ENCODE measurements around the gene RNASEH1.

Gene RNASEH1

GRCh38 chr2:3539836-3540235 is 18.3 kb downstream of the RNASEH1 start:
- no peak overlapping the region for H3K4me3 ChIP-seq (ENCODE audit: low read depth, low read length)
- DNase-seq (ENCODE audit: low read depth): no peak
- TF ChIP-seq CTCF (IDR thresholded peaks at IDR 0.05; ENCODE audit: control insufficient read depth, extremely low read depth, insufficient read depth): no peak

- DNase-seq (ENCODE audit: low read depth): no peak
- no peak for TF ChIP-seq CTCF (IDR thresholded peaks at IDR 0.05; ENCODE audit: control insufficient read depth, extremely low read depth, insufficient read depth)
- H3K4me3 ChIP-seq (ENCODE audit: low read depth, low read length): no peak overlapping the region
Measured at GRCh38 chr2:3536682-3537632, 21.2 kb downstream of the RNASEH1 start.

DNA sequence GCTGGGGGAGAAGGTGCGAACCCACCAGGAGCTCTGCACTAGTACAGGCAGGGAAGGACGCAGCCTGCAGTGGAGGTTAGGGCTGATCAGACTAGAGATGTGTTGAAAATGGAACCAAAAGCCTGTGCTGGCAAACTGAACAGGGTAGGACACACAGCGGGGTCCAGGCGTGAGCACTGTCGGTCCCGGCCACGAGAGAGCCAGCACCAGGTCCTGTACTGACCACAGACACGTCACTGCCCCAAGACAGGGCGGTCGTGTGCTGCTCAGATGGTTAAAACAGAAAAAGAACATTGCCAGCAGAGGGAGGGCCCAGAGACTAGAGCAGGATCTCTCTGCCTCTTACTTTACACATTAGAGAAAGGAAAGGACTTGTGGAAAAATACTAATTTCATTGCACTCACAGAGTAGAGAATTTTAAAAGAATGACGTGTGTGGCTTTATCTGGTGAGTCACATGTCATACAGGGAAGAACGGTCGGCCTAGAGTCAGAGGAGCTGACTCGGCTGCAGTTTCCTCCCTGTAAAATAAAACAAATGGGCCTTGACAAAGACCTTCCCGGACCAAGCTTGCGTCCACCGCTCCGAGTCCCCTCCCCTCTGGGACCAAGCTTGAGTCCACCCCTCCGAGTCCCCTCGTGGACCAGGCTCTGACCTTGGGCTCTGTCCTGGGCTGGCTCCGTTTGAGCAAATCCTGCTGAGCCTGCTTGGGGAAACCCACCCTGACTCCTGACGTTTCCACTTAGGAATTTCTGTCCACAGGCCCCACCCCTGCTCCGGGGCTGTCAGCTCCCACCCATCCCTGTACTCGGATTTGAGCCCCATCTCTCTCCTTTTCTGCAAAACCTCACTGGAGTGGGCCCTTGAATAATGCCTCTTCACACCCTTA is 22.1 kb downstream of the RNASEH1 start:
- no peak overlapping the region for H3K4me3 ChIP-seq (ENCODE audit: low read depth, low read length)
- DNase-seq (ENCODE audit: low read depth): no peak
- no peak for TF ChIP-seq CTCF (IDR thresholded peaks at IDR 0.05; ENCODE audit: control insufficient read depth, extremely low read depth, insufficient read depth)

DNA sequence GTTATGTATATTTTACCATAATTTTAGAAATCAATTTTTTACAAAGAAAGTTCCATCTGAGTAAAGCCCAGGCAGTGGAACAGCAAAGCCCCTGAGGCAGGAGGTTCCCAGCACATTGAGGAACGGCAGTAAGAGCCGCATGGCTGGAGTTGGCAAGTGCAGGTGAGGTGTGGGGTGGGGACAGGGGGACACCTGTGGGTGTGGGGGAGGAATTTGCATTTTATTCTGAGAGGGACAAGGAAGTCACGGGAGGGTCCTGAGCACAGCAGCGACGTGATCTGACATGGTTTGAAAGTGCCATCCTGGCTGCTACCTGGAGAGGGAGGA is 22.7 kb downstream of the RNASEH1 start:
- no peak for TF ChIP-seq CTCF (IDR thresholded peaks at IDR 0.05; ENCODE audit: control insufficient read depth, extremely low read depth, insufficient read depth)
- no peak overlapping the region for H3K4me3 ChIP-seq (ENCODE audit: low read depth, low read length)
- DNase-seq (ENCODE audit: low read depth): no peak

- no peak for DNase-seq (ENCODE audit: low read depth)
- no peak for TF ChIP-seq CTCF (IDR thresholded peaks at IDR 0.05; ENCODE audit: control insufficient read depth, extremely low read depth, insufficient read depth)
- H3K4me3 ChIP-seq (ENCODE audit: low read depth, low read length): no peak overlapping the region
Measured at GRCh38 chr2:3534251-3534814, 23.8 kb downstream of the RNASEH1 start.

- TF ChIP-seq CTCF (IDR thresholded peaks at IDR 0.05; ENCODE audit: control insufficient read depth, extremely low read depth, insufficient read depth): no peak
- no peak overlapping the region for H3K4me3 ChIP-seq (ENCODE audit: low read depth, low read length)
Measured at GRCh38 chr2:3533836-3534235, 24.3 kb downstream of the RNASEH1 start.

More at GRCh38 chr2:3533836-3534235, 24.3 kb downstream of the RNASEH1 start:
- DNase-seq (ENCODE audit: low read depth): no peak
